ENCODE data around the gene ELP4. TPM values are rescaled to one million over a fixed set of nuclear protein-coding genes. Genes with fewer than 3 reads are reported as not detected.

The ELP4 gene
- total RNA-seq, 1 experiment from 2014 or later = 15.2 TPM

DNA sequence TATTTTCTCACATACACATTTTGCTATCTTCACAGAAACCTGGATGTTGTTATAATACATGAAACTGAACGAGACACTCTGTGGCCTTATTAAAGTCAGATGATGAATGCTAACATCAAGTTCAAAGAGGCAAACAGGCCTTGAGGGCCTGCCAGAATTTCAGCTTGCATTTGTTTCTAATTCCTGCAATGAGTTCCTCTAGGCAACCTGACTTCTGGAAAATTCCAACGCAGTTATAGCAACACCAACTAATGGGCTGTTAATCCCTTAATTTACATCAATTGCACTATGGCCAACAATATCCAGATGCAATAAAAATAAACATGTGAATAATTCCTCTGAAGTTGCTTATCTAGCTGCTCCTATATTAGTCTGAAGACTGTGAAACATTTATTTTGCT lies 282.5 kb downstream of the ELP4 start:
- no peak overlapping the region for H3K4me3 Mint-ChIP-seq
- no CpG with 5 or more reads among the region's 2 CpGs for WGBS (ENCODE audit: extremely low coverage, insufficient read length, low lambda C conversion rate)
- H3K79me1 ChIP-seq (ENCODE audit: insufficient read depth, low read depth, low read length, poor library complexity, severe bottlenecking) = no peaks in the 10 kb centered on the region

More for the DNA sequence above, 282.5 kb downstream of the ELP4 start:
- H3K18ac ChIP-seq (ENCODE audit: insufficient read length, low read depth, low read length) = no peak overlapping the region
- no peaks in the 10 kb centered on the region for H3K4me1 ChIP-seq (ENCODE audit: insufficient read depth, low read length)
- H3K56ac ChIP-seq (ENCODE audit: insufficient read length, low read depth, low read length) = no peak overlapping the region
- peaks cover 13% of the 10 kb centered on the region for H3K27me3 ChIP-seq (ENCODE audit: insufficient read depth, low read length)
- no peak overlapping the region for H2BK20ac ChIP-seq (ENCODE audit: low read depth, low read length, poor library complexity, severe bottlenecking)
- Mint-ChIP-seq H3K9me3 (no peaks in the 10 kb centered on the region; a peak in 1 of 5 replicates), H3K36me3 (ENCODE audit: insufficient read depth in 1 of 3, low read depth in 3 of 3) (no peaks in the 10 kb centered on the region), H3K27me3 (ENCODE audit: low read depth) (peaks cover 47% of the 10 kb centered on the region), H3K27ac (no peak overlapping the region), H3K4me1 (peaks cover 8 to 25% of the 10 kb centered on the region in 2 experiments)
- H2BK12ac ChIP-seq (ENCODE audit: insufficient read length, low read depth, low read length) = no peak overlapping the region
- H2AK5ac ChIP-seq (ENCODE audit: insufficient read length, low read length) = no peak overlapping the region
- DNase-seq = no peak
- no peak overlapping the region for H3K4me2 ChIP-seq (ENCODE audit: insufficient read depth, insufficient read length, low read length)
- no peaks in the 10 kb centered on the region for H3K9me3 ChIP-seq (ENCODE audit: control insufficient read depth, low read depth, low read length)
- no peaks in the 10 kb centered on the region for H3K79me2 ChIP-seq (ENCODE audit: insufficient read depth, low read length)
- no peak overlapping the region for H2BK120ac ChIP-seq (ENCODE audit: low read depth, low read length, poor library complexity, severe bottlenecking)
- no peak overlapping the region for H2AFZ ChIP-seq (ENCODE audit: low read length)
- no peak overlapping the region for H3K27ac ChIP-seq (ENCODE audit: insufficient read length, low read depth, low read length)
- H4K8ac ChIP-seq (replicated peaks; ENCODE audit: insufficient read length, low read depth, low read length) = no peak overlapping the region
- no peak overlapping the region for H4K5ac ChIP-seq (ENCODE audit: insufficient read length, low read depth, low read length)
- no peak overlapping the region for H3K23ac ChIP-seq (ENCODE audit: insufficient read length, low read depth, low read length)
- no peaks in the 10 kb centered on the region for H3K23me2 ChIP-seq (ENCODE audit: insufficient read length, low read depth, low read length, poor library complexity, severe bottlenecking)
- H2BK15ac ChIP-seq (ENCODE audit: low read depth, low read length) = no peak overlapping the region
- H3K14ac ChIP-seq (ENCODE audit: insufficient read depth, low read length) = no peak overlapping the region
- H3T11ph ChIP-seq (ENCODE audit: low read length) = no peak overlapping the region
- H3K4ac ChIP-seq (ENCODE audit: low read depth, low read length) = no peak overlapping the region
- TF ChIP-seq CTCF (conservative IDR thresholded peaks at IDR 0.05) = no peak
- peaks cover 1% of the 10 kb centered on the region for H4K20me1 ChIP-seq (ENCODE audit: control insufficient read depth, insufficient read depth, insufficient read length)
- H2BK5ac ChIP-seq (ENCODE audit: insufficient read length, low read length) = no peak overlapping the region
- no peak overlapping the region for H4K91ac ChIP-seq (ENCODE audit: insufficient read length, low read depth, low read length)
- no peak overlapping the region for H3K9ac ChIP-seq (ENCODE audit: extremely low read depth, insufficient read length, low read length)

Measured in H9 (cell line).